Dorsolateral prefrontal cortex (tissue), 118 donors: ENCODE results near the gene PCDHA12. TPM values are rescaled to one million over a fixed set of nuclear protein-coding genes. Genes with fewer than 3 reads are reported as not detected.

Experiments
- total RNA-seq, 120 experiments: library from RNA; stranded (reverse); gene quantifications; one replicate each; pipeline versions ENCODE4 v1.2.3 to v1.2.4, GENCODE V29; 2022

PCDHA12 gene
- total RNA-seq, 120 experiments from 2014 or later, result 3.1 to 8.8 (median 5.4) TPM

Other genes starting within 250 kb of the PCDHA12 start
- 100 to 1,000 TPM in 3 of 120 experiments, 10 to 100 TPM in 105, 1 to 10 TPM in 12; 6.3 to 175 (median 23.8) TPM for gene CD14, start 242.1 kb upstream of the PCDHA12 start, total RNA-seq
- gene TMCO6, start 235.9 kb upstream of the PCDHA12 start, total RNA-seq, result 10 to 100 TPM in 75 of 120 experiments, 1 to 10 TPM in 45; 5.4 to 18.1 (median 10.8) TPM
- 10 to 100 TPM; 32.1 to 76.3 (median 57.7) TPM for gene NDUFA2, start 227.7 kb upstream of the PCDHA12 start, total RNA-seq
- gene IK, start 227.5 kb upstream of the PCDHA12 start, total RNA-seq, result 100 to 1,000 TPM in 1 of 120 experiments, 10 to 100 TPM in 119; 53.9 to 101 (median 81.5) TPM
- 10 to 100 TPM; 13.3 to 31.0 (median 17.6) TPM for gene WDR55, start 210.4 kb upstream of the PCDHA12 start, total RNA-seq
- gene DND1, start 201.7 kb upstream of the PCDHA12 start, total RNA-seq, result 1 to 10 TPM in 114 of 120 experiments, under 1 TPM in 6; 0.81 to 4.9 (median 2.2) TPM
- 100 to 1,000 TPM in 72 of 120 experiments, 10 to 100 TPM in 48; 57.9 to 134 (median 105) TPM for gene HARS1, start 183.9 kb upstream of the PCDHA12 start, total RNA-seq
- 10 to 100 TPM; 22.6 to 42.7 (median 32.0) TPM for gene HARS2, start 183.9 kb upstream of the PCDHA12 start, total RNA-seq
- 100 to 1,000 TPM in 4 of 120 experiments, 10 to 100 TPM in 116; 46.1 to 101 (median 76.4) TPM for gene ZMAT2, start 174.9 kb upstream of the PCDHA12 start, total RNA-seq
- gene PCDHA1, start 89.2 kb upstream of the PCDHA12 start, total RNA-seq, result 1 to 10 TPM in 106 of 120 experiments, under 1 TPM in 14; 0.38 to 3.9 (median 1.7) TPM
- gene PCDHA2, start 80.5 kb upstream of the PCDHA12 start, total RNA-seq, result 1 to 10 TPM in 106 of 120 experiments, under 1 TPM in 14; 0.62 to 3.8 (median 1.5) TPM
- gene PCDHA3, start 74.3 kb upstream of the PCDHA12 start, total RNA-seq, result 1 to 10 TPM; 1.3 to 4.9 (median 3.1) TPM
- 1 to 10 TPM; 2.1 to 8.2 (median 4.7) TPM for gene PCDHA4, start 68.2 kb upstream of the PCDHA12 start, total RNA-seq
- 10 to 100 TPM in 5 of 120 experiments, 1 to 10 TPM in 115; 3.3 to 11.2 (median 6.8) TPM for gene PCDHA5, start 53.7 kb upstream of the PCDHA12 start, total RNA-seq
- gene PCDHA6, start 47.3 kb upstream of the PCDHA12 start, total RNA-seq, result 10 to 100 TPM in 39 of 120 experiments, 1 to 10 TPM in 81; 3.8 to 17.5 (median 9.0) TPM
- gene PCDHA7, start 41.0 kb upstream of the PCDHA12 start, total RNA-seq, result 1 to 10 TPM; 2.2 to 8.9 (median 4.5) TPM
- 1 to 10 TPM; 1.7 to 7.3 (median 4.4) TPM for gene PCDHA8, start 34.1 kb upstream of the PCDHA12 start, total RNA-seq
- gene PCDHA9, start 26.9 kb upstream of the PCDHA12 start, total RNA-seq, result 1 to 10 TPM in 118 of 120 experiments, not detected in 2; 1.5 to 9.2 (median 4.3) TPM
- gene PCDHA10, start 19.4 kb upstream of the PCDHA12 start, total RNA-seq, result 10 to 100 TPM in 47 of 120 experiments, 1 to 10 TPM in 73; 1.8 to 16.9 (median 9.4) TPM
- 10 to 100 TPM in 5 of 120 experiments, 1 to 10 TPM in 115; 3.6 to 14.6 (median 6.6) TPM for gene PCDHA11, start 6.4 kb upstream of the PCDHA12 start, total RNA-seq
- gene PCDHA13, start 6.8 kb downstream of the PCDHA12 start, total RNA-seq, result 1 to 10 TPM; 2.4 to 8.2 (median 5.0) TPM
- gene PCDHAC1, start 51.0 kb downstream of the PCDHA12 start, total RNA-seq, result 10 to 100 TPM in 1 of 120 experiments, 1 to 10 TPM in 119; 3.1 to 10.3 (median 6.1) TPM
- 10 to 100 TPM; 11.9 to 40.6 (median 25.2) TPM for gene PCDHAC2, start 91.2 kb downstream of the PCDHA12 start, total RNA-seq
- under 1 TPM in 107 of 120 experiments, not detected in 13; 0.04 to 0.30 (median 0.11) TPM for gene PCDHB1, start 176.1 kb downstream of the PCDHA12 start, total RNA-seq
- 10 to 100 TPM in 19 of 120 experiments, 1 to 10 TPM in 101; 3.4 to 15.2 (median 7.4) TPM for gene PCDHB2, start 219.3 kb downstream of the PCDHA12 start, total RNA-seq
- 10 to 100 TPM in 2 of 120 experiments, 1 to 10 TPM in 118; 2.9 to 12.7 (median 5.8) TPM for gene PCDHB3, start 225.2 kb downstream of the PCDHA12 start, total RNA-seq
- gene PCDHB4, start 246.5 kb downstream of the PCDHA12 start, total RNA-seq, result 10 to 100 TPM in 113 of 120 experiments, 1 to 10 TPM in 7; 7.9 to 23.8 (median 14.2) TPM